NCI-H2196 treated with DMSO at 0.1 percent for 48 hours (cell line): ENCODE results near the gene NCR1.
"Not testable (repeated sequence)": the region's sequence is repeated elsewhere in the genome, so short reads cannot be mapped to it uniquely, and the experiment has no call there.

Experiments used
- DNase-seq: peaks from one replicate; lab custom pipeline; 2025; ENCODE audit not compliant: unreplicated experiment; lab: John Stamatoyannopoulos, UW

Gene NCR1

DNA sequence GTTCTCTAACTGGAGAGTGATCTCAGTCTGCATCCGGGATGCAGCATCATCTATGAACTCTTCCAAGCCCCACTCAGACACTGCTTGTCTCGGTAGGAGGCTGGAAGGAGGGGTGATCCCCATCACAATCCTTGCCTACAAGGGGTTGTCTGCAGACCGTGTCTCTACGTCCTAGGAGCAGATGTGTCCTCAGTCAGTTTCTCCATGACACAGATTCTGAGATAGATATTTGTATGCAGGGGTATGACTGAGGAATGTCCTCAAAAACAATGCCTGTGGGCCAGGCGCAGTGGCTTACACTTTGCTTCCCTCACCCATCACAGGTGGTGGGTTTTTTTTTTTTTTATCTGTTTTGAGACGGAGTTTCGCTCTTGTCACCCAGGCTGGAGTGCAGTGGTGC, 871 bp downstream of the NCR1 start:
- no peak for DNase-seq

GRCh38 chr19:54907899-54908298, 2.0 kb downstream of the NCR1 start:
- not testable (repeated sequence) for DNase-seq

GRCh38 chr19:54916822-54917221, 10.9 kb downstream of the NCR1 start:
- DNase-seq = no peak

DNA sequence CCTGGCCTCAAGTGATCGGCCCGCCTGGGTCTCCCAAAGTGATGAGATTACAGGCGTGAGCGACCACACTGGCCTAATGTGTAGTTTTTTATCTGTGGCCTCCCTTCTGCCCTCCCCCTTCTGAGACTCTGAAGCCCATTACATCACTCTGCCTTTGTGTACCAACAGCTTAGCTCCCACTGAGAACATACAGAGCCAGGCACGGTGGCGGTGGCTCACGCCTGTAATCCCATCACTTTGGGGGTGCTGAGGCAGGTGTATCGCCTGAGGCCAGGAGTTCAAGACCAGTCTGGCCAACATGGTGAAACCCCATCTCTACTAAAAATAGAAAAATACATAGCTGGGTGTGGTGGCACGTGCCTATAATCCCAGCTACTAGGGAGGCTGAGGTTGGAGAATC, 12.6 kb downstream of the NCR1 start:
- no peak for DNase-seq

DNA sequence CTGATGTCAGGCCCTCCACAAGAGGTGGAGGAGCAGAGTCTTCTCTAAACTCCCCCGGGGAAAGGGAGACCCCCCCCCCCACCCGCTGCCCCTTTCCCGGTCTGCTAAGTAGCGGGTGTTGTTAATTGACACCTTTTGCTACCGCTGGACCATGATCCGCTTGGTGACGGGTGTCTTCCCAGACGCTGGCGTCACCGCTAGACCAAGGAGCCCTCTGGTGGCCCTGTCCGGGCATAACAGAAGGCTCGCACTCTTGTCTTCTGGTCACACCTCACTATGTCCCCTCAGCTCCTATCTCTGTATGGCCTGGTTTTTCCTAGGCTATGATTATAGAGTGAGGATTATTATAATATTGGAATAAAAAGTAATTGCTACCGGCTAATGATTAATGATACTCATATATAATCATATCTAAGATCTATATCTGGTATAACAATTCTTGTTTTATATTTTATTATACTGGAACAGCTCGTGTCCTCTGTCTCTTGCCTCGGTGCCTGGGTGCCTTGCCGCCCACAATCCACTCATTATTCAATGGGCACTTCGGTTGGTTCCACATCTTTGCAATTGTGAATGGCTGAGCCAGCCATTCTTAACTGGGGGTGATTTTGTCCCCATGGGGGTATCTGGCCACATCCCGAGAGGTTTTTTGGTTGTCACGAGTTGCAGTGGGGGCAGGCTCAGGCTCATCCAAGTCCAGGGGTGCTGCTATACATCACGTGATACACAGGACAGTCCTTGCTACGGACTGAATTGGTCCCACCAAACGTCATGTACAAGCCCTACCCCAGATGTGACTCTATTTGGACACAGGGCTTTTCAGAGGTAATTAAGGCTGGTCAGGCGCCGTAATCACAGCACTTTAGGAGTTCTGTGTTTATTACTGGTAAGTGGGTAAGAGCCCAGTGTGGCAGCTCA, 14.0 kb downstream of the NCR1 start:
- not testable (repeated sequence) for DNase-seq

- DNase-seq = no peak
Observed at GRCh38 chr19:54921082-54921481, 15.1 kb downstream of the NCR1 start.

DNA sequence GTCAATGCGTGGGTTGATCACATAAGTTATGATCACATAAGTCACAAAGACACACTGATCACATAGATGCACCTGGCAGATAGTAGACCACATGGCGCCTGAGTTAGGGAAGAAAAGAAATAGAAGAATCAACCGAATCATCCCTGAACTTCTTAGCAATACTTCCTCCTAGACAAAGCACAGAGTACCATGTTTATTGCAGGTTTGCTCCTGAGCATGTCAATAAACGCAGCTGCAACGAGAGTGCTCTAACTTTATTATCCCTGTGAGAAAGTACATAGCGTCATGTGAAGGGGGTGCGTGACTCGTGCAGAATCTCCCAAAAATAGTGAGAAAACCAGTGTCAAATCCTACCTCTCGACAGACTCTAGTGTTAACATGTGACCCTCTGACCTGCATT, 17.3 kb downstream of the NCR1 start:
- no peak for DNase-seq

DNA sequence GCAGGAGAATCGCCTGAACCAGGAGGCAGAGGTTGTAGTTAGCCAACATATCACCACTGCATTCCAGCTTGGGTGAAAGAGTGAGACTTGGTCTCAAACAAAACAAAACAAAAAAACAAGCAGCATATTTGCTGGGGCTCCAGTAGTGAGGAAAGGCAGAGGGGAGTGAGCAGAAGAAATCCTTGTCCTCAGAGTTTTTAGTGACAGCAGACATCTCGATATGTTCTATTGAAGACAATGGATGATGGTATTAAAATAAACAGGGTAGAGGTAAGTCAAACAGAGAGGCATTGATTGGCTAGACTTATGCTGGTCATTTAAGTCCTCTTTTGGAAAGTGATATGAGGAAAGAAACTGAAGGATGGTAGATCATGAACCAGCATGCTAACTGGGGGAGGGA, 22.4 kb downstream of the NCR1 start:
- no peak for DNase-seq

- DNase-seq = no peak
Observed at GRCh38 chr19:54937926-54938325, 32.0 kb downstream of the NCR1 start.

- no peak for DNase-seq
Observed at GRCh38 chr19:54938906-54939305, 33.0 kb downstream of the NCR1 start.

GRCh38 chr19:54939538-54939937, 33.6 kb downstream of the NCR1 start:
- DNase-seq = not testable (repeated sequence)

GRCh38 chr19:54943772-54944361, 37.9 kb downstream of the NCR1 start:
- DNase-seq = not testable (repeated sequence)

- DNase-seq = no peak
Observed at GRCh38 chr19:54947381-54947780, 41.4 kb downstream of the NCR1 start, which contains the start of gene NLRP7. TSS of gene NLRP7 (minus strand) at chr19:54947530.

GRCh38 chr19:54949412-54949811, 43.5 kb downstream of the NCR1 start:
- no peak for DNase-seq

DNA sequence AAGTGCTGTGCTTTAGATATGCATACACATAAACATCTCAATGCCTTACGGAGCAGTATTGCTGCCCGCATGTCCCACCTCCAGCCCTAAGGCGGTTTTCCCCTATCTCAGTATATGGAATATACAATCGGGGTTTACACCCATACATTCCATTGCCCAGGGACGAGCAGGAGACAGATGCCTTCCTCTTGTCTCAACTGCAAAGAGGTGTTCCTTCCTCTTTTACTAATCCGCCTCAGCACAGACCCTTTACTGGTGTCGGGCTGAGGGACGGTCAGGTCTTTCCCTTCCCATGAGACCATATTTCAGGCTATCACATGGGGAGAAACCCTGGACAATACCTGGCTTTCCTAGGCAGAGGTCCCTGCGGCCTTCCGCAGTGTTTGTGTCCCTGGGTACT, 44.6 kb downstream of the NCR1 start:
- DNase-seq = not testable (repeated sequence)

DNA sequence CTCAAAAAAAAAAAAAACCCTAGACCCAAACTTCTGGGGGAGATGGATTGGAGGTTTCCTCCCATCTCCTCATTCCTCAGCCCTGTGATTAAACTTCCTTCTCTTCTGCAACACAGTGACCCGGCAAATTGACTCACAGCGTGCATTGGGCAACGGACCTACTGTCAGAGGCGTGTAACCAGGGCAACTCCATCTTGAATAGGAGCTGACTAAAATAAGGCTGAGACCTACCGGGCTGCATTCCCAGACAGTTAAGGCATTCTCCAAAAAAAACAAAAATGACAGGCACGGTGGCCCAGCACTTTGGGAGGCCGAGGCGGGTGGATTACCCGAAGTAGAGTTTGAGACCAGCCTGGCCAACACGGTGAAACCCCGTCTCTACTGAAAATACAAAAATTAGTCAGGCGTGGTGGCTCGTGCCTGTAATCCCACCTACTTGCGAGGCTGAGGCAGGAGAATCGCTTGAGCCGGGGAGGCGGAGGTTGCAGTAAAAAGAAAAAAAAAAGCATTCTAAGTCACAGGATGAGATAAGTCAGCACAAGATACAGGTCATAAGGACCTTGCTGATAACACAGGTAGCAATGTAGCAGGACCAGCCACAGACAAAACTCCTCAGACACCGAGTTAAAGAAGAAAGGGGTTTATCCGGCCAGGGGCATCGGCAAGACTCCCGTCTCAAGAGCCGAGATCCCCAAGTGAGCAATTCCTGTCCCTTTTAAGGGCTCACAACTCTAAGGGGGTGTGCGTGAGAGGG, 46.8 kb downstream of the NCR1 start:
- DNase-seq = no peak

DNA sequence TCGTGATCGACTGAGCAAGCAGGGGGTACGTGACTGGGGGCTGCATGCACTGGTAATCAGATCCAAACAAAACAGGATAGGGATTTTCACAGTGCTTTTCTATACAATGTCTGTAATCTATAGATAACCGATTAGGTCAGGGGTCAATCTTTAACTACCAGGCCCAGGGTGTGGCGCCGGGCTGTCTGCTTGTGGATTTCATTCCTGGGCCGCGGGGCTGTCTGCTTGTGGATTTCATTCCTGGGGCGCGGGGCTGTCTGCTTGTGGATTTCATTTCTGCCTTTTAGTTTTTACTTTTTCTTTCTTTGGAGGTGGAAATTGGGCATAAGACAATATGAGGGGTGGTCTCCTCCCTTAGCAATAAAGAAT, 47.4 kb downstream of the NCR1 start:
- not testable (repeated sequence) for DNase-seq

- no peak for DNase-seq
Observed at GRCh38 chr19:54955376-54955775, 49.4 kb downstream of the NCR1 start.

DNA sequence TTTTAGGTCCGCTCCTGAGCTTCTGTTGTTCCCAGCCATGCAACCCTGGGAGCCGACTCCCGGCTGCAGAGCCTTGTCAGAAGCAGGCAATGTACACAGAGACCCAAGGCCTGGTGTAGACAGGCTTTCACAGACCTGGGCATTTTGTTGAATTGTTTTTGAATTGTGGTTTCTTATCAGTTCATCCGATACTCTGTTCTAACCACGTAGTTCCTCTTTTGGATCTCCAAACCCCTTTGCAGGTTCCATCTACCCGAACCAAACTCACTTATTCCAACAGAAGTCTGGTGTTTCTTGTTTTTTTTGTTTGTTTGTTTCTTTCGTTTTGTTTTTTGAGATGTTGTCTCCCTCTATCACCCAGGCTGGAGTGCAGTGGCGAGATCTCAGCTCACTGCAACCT, 53.9 kb downstream of the NCR1 start:
- no peak for DNase-seq
